Body of pancreas (tissue), 4 donors: Measurements from ENCODE around the gene MED17.

Experiments
- POLR2A ChIP-seq, 3 donors: fragments of 450-650 bp; IDR thresholded peaks; one replicate each; pipeline ENCODE4 v1.6.1; 2016; ENCODE audit warnings: antibody characterized with exemption in 3 of 3, mild to moderate bottlenecking in 2 of 3
- TF ChIP-seq, protein P1 (sequence below), 7 experiments: fragments of 450-650 bp in 4 of 7; fragments of 200-600 bp in 3 of 7; sonication (generic) in 3 of 7; IDR thresholded peaks; one replicate each; pipeline ENCODE4 v1.5.1; 2016 to 2019; ENCODE audit warnings: antibody characterized with exemption in 7 of 7

DNA sequence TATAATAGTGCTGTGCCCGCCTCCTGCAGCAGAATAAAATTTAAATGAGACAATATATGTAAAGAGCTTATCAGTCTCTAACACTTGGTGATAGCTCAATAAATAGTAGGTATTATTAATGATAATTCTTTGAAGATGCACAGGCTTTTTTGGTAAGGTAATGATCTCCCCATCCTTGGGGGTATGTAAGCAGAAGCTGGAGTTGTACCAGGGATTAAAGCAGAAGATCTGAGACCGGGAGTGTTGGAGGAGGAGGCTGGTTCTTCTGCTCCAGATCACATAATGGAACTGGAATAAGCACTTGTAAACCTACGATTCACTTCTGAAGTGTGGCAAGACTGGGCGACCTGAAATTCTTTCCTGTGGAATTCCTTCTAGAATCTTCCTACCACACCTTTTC is 58.0 kb downstream of the MED17 start:
- TF ChIP-seq, protein P1, sequence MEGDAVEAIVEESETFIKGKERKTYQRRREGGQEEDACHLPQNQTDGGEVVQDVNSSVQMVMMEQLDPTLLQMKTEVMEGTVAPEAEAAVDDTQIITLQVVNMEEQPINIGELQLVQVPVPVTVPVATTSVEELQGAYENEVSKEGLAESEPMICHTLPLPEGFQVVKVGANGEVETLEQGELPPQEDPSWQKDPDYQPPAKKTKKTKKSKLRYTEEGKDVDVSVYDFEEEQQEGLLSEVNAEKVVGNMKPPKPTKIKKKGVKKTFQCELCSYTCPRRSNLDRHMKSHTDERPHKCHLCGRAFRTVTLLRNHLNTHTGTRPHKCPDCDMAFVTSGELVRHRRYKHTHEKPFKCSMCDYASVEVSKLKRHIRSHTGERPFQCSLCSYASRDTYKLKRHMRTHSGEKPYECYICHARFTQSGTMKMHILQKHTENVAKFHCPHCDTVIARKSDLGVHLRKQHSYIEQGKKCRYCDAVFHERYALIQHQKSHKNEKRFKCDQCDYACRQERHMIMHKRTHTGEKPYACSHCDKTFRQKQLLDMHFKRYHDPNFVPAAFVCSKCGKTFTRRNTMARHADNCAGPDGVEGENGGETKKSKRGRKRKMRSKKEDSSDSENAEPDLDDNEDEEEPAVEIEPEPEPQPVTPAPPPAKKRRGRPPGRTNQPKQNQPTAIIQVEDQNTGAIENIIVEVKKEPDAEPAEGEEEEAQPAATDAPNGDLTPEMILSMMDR (IDR thresholded peaks at IDR 0.05), result no peak
- TF ChIP-seq POLR2A (IDR thresholded peaks at IDR 0.05), result no peak
